ENCODE data around the gene DNAL4. TPM values are rescaled to one million over a fixed set of nuclear protein-coding genes. Genes with fewer than 3 reads are reported as not detected.

DNAL4 gene
- total RNA-seq, 1 experiment from 2014 or later = 15.6 TPM

DNA sequence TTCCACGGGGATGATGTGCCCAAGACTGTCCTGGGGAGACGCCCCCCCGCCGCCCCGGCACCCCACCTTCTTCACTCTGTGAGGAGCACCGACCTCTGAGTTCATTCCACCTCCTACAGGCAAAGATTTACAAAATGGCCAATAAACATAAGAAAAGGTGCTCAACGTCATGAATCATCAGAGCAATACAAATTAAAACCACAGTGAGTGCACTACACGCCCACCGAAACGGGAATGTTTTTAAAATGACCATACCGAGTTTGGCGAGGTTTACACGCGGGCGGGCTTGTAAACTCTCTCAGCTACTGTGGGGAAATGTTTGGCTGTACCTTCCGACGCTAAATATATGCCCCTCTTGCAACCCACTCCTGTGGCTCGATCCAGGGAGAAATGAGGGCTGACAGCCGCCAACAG is 42.0 kb upstream of the DNAL4 start:
- DNase-seq = no peak
- BruUV-seq (replicated peaks) = no TSS peak
- peaks cover 20% of the 10 kb centered on the region for H3K4me1 Mint-ChIP-seq (ENCODE audit: low read depth, unreplicated experiment)
- H3K27me3 Mint-ChIP-seq (ENCODE audit: unreplicated experiment) = peaks cover 47% of the 10 kb centered on the region
- H3K36me3 Mint-ChIP-seq (ENCODE audit: insufficient read depth, unreplicated experiment) = no peaks in the 10 kb centered on the region
- no peak overlapping the region for H3K27ac Mint-ChIP-seq (ENCODE audit: unreplicated experiment)
- H3K9me3 Mint-ChIP-seq (ENCODE audit: low read depth, unreplicated experiment) = no peaks in the 10 kb centered on the region
- TF ChIP-seq, protein P1, sequence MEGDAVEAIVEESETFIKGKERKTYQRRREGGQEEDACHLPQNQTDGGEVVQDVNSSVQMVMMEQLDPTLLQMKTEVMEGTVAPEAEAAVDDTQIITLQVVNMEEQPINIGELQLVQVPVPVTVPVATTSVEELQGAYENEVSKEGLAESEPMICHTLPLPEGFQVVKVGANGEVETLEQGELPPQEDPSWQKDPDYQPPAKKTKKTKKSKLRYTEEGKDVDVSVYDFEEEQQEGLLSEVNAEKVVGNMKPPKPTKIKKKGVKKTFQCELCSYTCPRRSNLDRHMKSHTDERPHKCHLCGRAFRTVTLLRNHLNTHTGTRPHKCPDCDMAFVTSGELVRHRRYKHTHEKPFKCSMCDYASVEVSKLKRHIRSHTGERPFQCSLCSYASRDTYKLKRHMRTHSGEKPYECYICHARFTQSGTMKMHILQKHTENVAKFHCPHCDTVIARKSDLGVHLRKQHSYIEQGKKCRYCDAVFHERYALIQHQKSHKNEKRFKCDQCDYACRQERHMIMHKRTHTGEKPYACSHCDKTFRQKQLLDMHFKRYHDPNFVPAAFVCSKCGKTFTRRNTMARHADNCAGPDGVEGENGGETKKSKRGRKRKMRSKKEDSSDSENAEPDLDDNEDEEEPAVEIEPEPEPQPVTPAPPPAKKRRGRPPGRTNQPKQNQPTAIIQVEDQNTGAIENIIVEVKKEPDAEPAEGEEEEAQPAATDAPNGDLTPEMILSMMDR (IDR thresholded peaks at IDR 0.05; ENCODE audit: unreplicated experiment) = no peak
- H3K4me3 Mint-ChIP-seq (ENCODE audit: low read depth, unreplicated experiment) = no peak overlapping the region
- intact Hi-C loops (cut with micrococcal nuclease; ENCODE audit: unreplicated experiment) = no loop called here
- CTCF ChIA-PET = no interaction called here

DNA sequence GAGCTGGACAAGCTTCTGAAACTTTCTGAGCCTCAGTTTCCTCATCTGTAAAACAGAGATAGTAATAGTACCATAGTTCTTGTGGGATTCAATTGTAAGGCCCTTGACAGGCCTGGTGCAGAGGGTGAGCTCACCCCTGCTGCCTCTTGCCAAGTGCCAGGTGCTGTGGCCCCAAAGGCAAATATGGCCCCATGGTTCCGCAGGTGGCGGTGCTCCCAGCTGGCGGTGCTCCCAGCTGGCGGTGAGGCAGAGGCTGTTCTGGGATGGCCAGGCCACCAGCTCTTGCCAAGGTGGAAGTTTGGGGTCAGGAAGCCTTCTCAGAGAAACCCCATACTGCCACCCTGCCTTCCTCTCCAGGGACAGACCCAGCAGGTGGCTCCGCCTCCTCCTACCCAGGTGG is 41.0 kb upstream of the DNAL4 start:
- H3K36me3 Mint-ChIP-seq (ENCODE audit: insufficient read depth, unreplicated experiment) = no peaks in the 10 kb centered on the region
- peaks cover 38% of the 10 kb centered on the region for H3K27me3 Mint-ChIP-seq (ENCODE audit: unreplicated experiment)
- no peaks in the 10 kb centered on the region for H3K9me3 Mint-ChIP-seq (ENCODE audit: low read depth, unreplicated experiment)
- no peak overlapping the region for H3K27ac Mint-ChIP-seq (ENCODE audit: unreplicated experiment)
- no peak for DNase-seq
- CTCF ChIA-PET = no interaction called here
- no peak overlapping the region for H3K4me3 Mint-ChIP-seq (ENCODE audit: low read depth, unreplicated experiment)
- TF ChIP-seq, protein P1 (IDR thresholded peaks at IDR 0.05; ENCODE audit: unreplicated experiment) = no peak
- H3K4me1 Mint-ChIP-seq (ENCODE audit: low read depth, unreplicated experiment) = peaks cover 11% of the 10 kb centered on the region
- BruUV-seq (replicated peaks) = no TSS peak
- intact Hi-C loops (cut with micrococcal nuclease; ENCODE audit: unreplicated experiment) = no loop called here

DNA sequence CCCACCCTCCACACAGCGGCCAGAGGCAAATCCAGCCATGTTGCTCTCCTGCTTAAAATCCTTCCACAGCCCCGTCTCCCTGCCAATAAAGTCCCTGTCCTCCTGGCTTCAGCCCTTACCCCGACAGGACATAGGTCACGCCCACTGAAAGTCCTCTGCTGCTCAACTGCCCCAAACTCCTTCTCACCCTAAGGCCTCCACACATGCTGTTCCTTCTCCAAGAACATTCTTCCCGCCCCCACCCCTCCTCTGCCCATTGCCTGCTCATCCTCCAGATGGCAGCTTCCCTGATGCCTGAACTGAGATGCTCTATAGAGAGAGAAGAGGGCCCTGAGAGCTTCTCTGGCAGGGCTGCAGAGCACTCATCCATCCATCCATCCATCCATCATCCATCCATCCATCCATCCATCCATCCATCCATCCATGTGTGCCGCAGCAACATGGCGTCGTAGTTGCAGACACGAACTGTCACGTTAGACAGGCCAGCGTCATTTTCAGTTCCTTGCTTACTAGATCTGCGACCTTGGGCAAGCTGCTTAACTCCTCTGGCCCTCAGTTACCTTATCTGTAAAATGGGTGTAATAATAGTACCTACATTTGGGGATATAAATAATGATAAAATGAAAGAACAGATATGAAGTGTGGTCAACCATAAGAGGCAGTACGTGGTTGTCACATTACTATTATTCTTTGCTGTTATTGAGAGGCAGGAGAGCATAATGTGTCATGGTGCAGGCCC is 40.4 kb upstream of the DNAL4 start:
- no peaks in the 10 kb centered on the region for H3K36me3 Mint-ChIP-seq (ENCODE audit: insufficient read depth, unreplicated experiment)
- CTCF ChIA-PET = no interaction called here
- H3K27ac Mint-ChIP-seq (ENCODE audit: unreplicated experiment) = no peak overlapping the region
- no peaks in the 10 kb centered on the region for H3K9me3 Mint-ChIP-seq (ENCODE audit: low read depth, unreplicated experiment)
- no peak for DNase-seq
- BruUV-seq (replicated peaks) = no TSS peak
- H3K4me1 Mint-ChIP-seq (ENCODE audit: low read depth, unreplicated experiment) = peaks cover 7% of the 10 kb centered on the region
- intact Hi-C loops (cut with micrococcal nuclease; ENCODE audit: unreplicated experiment) = no loop called here
- TF ChIP-seq, protein P1 (IDR thresholded peaks at IDR 0.05; ENCODE audit: unreplicated experiment) = no peak
- peaks cover 32% of the 10 kb centered on the region for H3K27me3 Mint-ChIP-seq (ENCODE audit: unreplicated experiment)
- H3K4me3 Mint-ChIP-seq (ENCODE audit: low read depth, unreplicated experiment) = no peak overlapping the region

DNA sequence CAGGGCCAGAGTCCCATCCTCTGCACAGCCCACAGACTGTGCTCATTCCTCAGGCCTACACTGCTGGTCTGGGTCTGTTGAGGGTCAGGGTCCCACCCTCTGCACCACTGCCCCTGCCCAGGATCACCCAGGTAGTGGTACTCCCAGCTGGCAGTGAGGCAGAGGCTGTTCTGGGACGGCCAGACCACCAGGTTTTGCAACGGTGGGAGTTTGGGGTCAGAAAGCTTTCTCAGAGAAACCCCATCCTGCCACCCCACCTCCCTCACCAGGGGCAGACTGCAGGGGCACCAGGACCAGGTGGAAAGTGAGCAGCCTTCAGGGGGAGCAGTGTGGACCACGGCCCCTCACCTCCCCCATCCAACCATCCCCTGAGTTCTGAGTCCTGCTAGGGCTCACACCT is 39.1 kb upstream of the DNAL4 start:
- CTCF ChIA-PET = no interaction called here
- Mint-ChIP-seq H3K27ac (ENCODE audit: unreplicated experiment) (no peak overlapping the region), H3K36me3 (ENCODE audit: insufficient read depth, unreplicated experiment) (no peaks in the 10 kb centered on the region), H3K9me3 (ENCODE audit: low read depth, unreplicated experiment) (no peaks in the 10 kb centered on the region), H3K4me1 (ENCODE audit: low read depth, unreplicated experiment) (peaks cover 7% of the 10 kb centered on the region), H3K4me3 (ENCODE audit: low read depth, unreplicated experiment) (no peak overlapping the region), H3K27me3 (ENCODE audit: unreplicated experiment) (peaks cover 30% of the 10 kb centered on the region)
- no TSS peak for BruUV-seq (replicated peaks)
- TF ChIP-seq, protein P1 (IDR thresholded peaks at IDR 0.05; ENCODE audit: unreplicated experiment) = no peak
- intact Hi-C loops (cut with micrococcal nuclease; ENCODE audit: unreplicated experiment) = no loop called here
- no peak for DNase-seq

All from Calu3 (cell line).